OCI-LY1 (cell line): ENCODE measurements around the gene DACH1.
"Not testable (repeated sequence)": the region's sequence is repeated elsewhere in the genome, so short reads cannot be mapped to it uniquely, and the experiment has no call there.

ENCODE experiments used
- CTCF ChIP-seq: fragments of 200-600 bp; sonication (generic), shearing (Covaris generic); IDR thresholded peaks from 2 replicates; pipeline ENCODE4 v1.5.1; 2017; ENCODE audit warnings: mild to moderate bottlenecking, antibody characterized with exemption, low read length, moderate library complexity, mixed read lengths
- EZH2 ChIP-seq: fragments of 200-600 bp; sonication (generic), shearing (Covaris generic); IDR thresholded peaks from 2 replicates; pipeline ENCODE4 v1.8.0; 2017; ENCODE audit warnings: borderline replicate concordance, mixed run types, mild to moderate bottlenecking, antibody characterized with exemption, low read length, moderate library complexity, mixed read lengths

- TF ChIP-seq EZH2, CTCF: not testable (repeated sequence)
Observed at GRCh38 chr13:71837582-71837981, 29.4 kb downstream of the DACH1 start.
